Thyroid gland (tissue), 4 donors: ENCODE results near the gene MYEOV. TPM values are rescaled to one million over a fixed set of nuclear protein-coding genes. Genes with fewer than 3 reads are reported as not detected.

Source experiments
- DNase-seq, 2 donors: peaks; one replicate each; pipeline ENCODE4 v3.0.0-alpha.2; 2019
- H3K27ac ChIP-seq, 3 donors: fragments of 200-600 bp; sonication (generic); 1 replicate in 2 of 3; 2 replicates in 1 of 3; pipeline ENCODE4 v1.5.1; 2016 to 2019; ENCODE audit warnings: mild to moderate bottlenecking in 1 of 3, moderate library complexity in 1 of 3
- H3K27me3 ChIP-seq: fragments of 200-600 bp; sonication (generic); one replicate; pipeline ENCODE4 v1.5.1; 2019
- H3K36me3 ChIP-seq, 2 donors: fragments of 200-600 bp; sonication (generic); one replicate each; pipeline ENCODE4 v1.5.1; 2016 to 2019
- H3K4me1 ChIP-seq, 2 donors: fragments of 200-600 bp; sonication (generic); one replicate each; pipeline ENCODE4 v1.5.1; 2017 to 2019
- H3K4me3 ChIP-seq, 3 donors: fragments of 200-600 bp; sonication (generic); replicated peaks in 1 of 3; 1 replicate in 2 of 3; 2 replicates in 1 of 3; pipeline ENCODE4 v1.5.1; 2016; ENCODE audit warnings: mild to moderate bottlenecking in 1 of 3
- H3K9me3 ChIP-seq: fragments of 200-600 bp; sonication (generic); one replicate; pipeline ENCODE4 v1.5.1; 2017
- CTCF ChIP-seq, 6 experiments: fragments of 200-600 bp in 3 of 6; fragments of 450-650 bp in 3 of 6; sonication (generic) in 3 of 6; IDR thresholded peaks; one replicate each; pipeline ENCODE4 v1.5.1; 2016 to 2019; ENCODE audit warnings: antibody characterized with exemption in 6 of 6, mild to moderate bottlenecking in 2 of 6, inconsistent platforms in 1 of 6, moderate library complexity in 1 of 6
- POLR2A ChIP-seq, 2 donors: fragments of 450-650 bp; IDR thresholded peaks; one replicate each; pipeline ENCODE4 v1.6.1; 2017; ENCODE audit warnings: antibody characterized with exemption in 2 of 2, mild to moderate bottlenecking in 2 of 2, moderate library complexity in 1 of 2
- WGBS, 2 donors: methylation state at CpG; one replicate each; pipeline ENCODE4 v1.1.5; 2017; 5-methylcytosine and 5-hydroxymethylcytosine counted together
- intact Hi-C: fragments of 100-400 bp; cut with DNase I; formaldehyde crosslinking; loops from one replicate; pipeline ENCODE4 v1.15.1; 2023
- total RNA-seq, 4 donors: library from RNA; depleted of rRNA; stranded (reverse); fragments of >200 nt; gene quantifications; one replicate each; pipeline ENCODE4 v1.2.3, GENCODE V29; 2016

The MYEOV gene
- total RNA-seq, 4 donors from 2014 or later = 0.42 to 2.6 (median 0.68) TPM; not detected in 1

DNA sequence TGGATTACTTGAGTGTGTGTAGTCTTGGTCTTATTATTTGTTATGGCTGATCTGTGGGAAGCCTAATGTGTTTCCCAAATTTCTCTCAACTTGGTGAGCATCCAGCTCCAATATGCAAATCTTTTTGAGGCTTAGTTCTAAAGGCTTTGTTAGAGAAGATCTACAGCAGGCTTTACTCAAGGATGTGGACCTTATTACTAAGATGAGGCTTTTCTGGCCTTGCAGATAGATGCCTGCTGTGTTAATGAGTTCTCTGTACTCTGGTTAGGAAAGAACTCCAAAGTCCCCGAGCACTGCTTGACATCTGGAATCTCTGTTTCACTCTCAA, 24.1 kb downstream of the MYEOV start:
- H3K36me3 ChIP-seq = no peaks in the 10 kb centered on the region
- H3K27me3 ChIP-seq = no peaks in the 10 kb centered on the region
- no peak for DNase-seq
- H3K9me3 ChIP-seq = no peaks in the 10 kb centered on the region
- no peak for TF ChIP-seq POLR2A (IDR thresholded peaks at IDR 0.05)
- no peak overlapping the region for H3K4me3 ChIP-seq
- WGBS, 2 donors = 67% methylated on average over 1 of the region's 1 CpG
- intact Hi-C loops = no loop called here
- H3K27ac ChIP-seq = no peak overlapping the region
- no peaks in the 10 kb centered on the region for H3K4me1 ChIP-seq

DNA sequence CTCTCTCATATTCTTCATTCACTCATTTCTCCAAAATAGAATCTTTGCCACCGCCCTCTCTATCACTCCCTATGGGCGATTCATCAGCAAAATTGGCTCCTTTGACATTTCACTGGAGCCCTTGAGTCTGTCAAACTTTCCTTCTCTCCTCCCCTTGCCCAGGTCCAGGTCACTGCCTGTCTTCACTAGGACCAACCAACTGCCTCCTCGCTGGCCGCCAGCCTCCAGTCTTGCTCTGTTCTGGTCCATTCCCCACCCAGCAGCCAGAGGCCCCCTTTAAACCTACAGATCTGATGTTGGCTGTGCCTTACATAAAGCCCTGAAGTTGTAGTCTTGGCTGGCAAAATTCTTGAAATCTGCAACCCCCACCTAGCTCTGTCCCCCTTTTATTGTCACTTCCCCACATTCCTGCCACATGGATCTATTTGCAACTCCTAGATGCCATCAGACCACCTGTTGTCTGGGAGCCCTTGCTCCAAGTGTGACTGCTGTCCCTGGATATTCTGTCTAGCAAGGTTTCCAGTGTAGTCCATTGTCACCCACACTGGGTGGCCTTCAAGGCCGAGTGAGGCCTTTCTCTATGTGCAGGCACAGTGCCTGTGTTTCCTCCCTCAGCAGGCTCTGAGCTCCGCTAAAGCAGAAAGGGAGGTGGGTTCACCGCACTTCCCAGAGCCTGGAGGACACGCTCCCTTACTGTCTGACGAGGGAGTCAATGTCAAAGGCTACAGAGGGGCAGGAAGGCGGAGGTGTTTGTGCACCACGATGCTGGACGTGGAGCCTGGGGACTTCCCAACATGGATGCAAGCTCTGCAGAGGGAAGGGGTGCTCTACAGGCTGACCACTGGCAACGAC, 25.5 kb downstream of the MYEOV start:
- WGBS, 2 donors = 88 to 89% methylated on average over 13 of the region's 13 CpGs
- Histone ChIP-seq H3K4me3 (no peak overlapping the region), H3K27ac (no peak overlapping the region), H3K27me3 (no peaks in the 10 kb centered on the region), H3K4me1 (no peaks in the 10 kb centered on the region), H3K36me3 (no peaks in the 10 kb centered on the region), H3K9me3 (no peaks in the 10 kb centered on the region)
- no peak for DNase-seq
- TF ChIP-seq CTCF (IDR thresholded peaks at IDR 0.05) (no peak), POLR2A (IDR thresholded peaks at IDR 0.05) (no peak)
- intact Hi-C loops = no loop called here

DNA sequence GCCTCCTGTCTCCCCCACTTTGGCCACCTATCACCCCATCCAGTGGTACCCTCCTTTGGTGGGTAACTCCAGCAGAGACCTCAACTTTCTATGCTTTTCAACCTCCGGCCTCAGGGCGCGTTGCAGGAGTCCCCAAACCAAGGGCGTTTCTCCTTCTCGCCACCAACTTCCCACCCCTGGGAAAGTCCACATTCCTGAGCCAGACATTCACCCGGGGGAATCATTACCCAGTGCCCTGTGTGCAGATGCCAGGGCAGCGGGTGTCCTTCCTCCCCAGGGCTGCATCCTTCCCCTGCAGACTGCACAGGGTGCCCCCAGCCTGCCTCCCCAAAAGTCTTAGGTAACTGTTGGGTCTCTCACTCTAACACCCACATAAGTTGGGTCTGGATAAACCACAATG, 26.4 kb downstream of the MYEOV start:
- no peak overlapping the region for H3K27ac ChIP-seq
- DNase-seq = no peak
- WGBS, 2 donors = 89% methylated on average over 6 to 7 of the region's 7 CpGs
- no peaks in the 10 kb centered on the region for H3K9me3 ChIP-seq
- H3K4me1 ChIP-seq = no peaks in the 10 kb centered on the region
- H3K36me3 ChIP-seq = no peaks in the 10 kb centered on the region
- TF ChIP-seq CTCF (IDR thresholded peaks at IDR 0.05) (no peak), POLR2A (IDR thresholded peaks at IDR 0.05) (no peak)
- intact Hi-C loops = no loop called here
- no peak overlapping the region for H3K4me3 ChIP-seq
- H3K27me3 ChIP-seq = no peaks in the 10 kb centered on the region

- TF ChIP-seq CTCF (IDR thresholded peaks at IDR 0.05) = no peak
- TF ChIP-seq POLR2A (IDR thresholded peaks at IDR 0.05) = no peak
- Histone ChIP-seq H3K27ac (no peak overlapping the region), H3K36me3 (no peaks in the 10 kb centered on the region), H3K4me1 (no peaks in the 10 kb centered on the region), H3K4me3 (no peak overlapping the region), H3K27me3 (no peaks in the 10 kb centered on the region), H3K9me3 (no peaks in the 10 kb centered on the region)
- intact Hi-C loops = no loop called here
- 80 to 88% methylated on average over 9 to 10 of the region's 10 CpGs for WGBS, 2 donors
- no peak for DNase-seq
Measured at GRCh38 chr11:69320756-69321741, 27.1 kb downstream of the MYEOV start.

DNA sequence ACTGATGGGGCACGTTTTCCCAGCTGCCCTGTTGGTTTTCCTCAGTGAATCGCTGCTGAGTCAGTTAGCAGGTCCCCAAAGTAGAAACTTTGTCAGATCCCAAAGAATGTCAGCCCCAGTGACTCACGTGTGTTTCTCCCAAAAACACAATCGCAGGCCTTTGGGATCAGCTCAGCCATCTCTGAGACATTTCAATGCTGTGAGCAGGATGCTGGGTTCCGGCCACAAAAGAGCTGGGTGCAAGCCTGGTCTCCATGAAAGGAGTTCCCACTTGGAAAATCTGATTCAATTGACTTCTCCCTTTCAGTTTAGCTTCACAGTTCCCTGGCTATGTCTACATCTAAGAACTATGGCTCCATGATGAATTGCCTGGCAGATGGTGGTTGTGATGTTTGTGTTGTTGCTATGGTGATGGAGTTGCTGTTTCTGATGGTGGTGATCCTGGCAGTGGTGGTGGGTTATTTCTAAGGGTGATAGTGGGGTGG, 28.0 kb downstream of the MYEOV start:
- no peak for TF ChIP-seq CTCF (IDR thresholded peaks at IDR 0.05)
- TF ChIP-seq POLR2A (IDR thresholded peaks at IDR 0.05) = no peak
- H3K27me3 ChIP-seq = no peaks in the 10 kb centered on the region
- H3K4me1 ChIP-seq = no peaks in the 10 kb centered on the region
- H3K9me3 ChIP-seq = no peaks in the 10 kb centered on the region
- no peaks in the 10 kb centered on the region for H3K36me3 ChIP-seq
- intact Hi-C loops = no loop called here
- no peak overlapping the region for H3K27ac ChIP-seq
- WGBS, 2 donors = 85 to 97% methylated on average over 4 to 5 of the region's 5 CpGs
- no peak overlapping the region for H3K4me3 ChIP-seq
- DNase-seq = no peak
